Measurements from ENCODE around the gene KLRG1. TPM values are rescaled to one million over a fixed set of nuclear protein-coding genes. Genes with fewer than 3 reads are reported as not detected.

Gene KLRG1
- total RNA-seq, 2 experiments from 2014 or later, result 14.4 to 16.1 TPM

- Mint-ChIP-seq H3K4me1 (peaks cover 12% of the 10 kb centered on the region), H3K9me3 (no peaks in the 10 kb centered on the region), H3K27me3 (no peaks in the 10 kb centered on the region), H3K36me3 (peaks cover 3% of the 10 kb centered on the region), H3K4me3 (no peak overlapping the region), H3K27ac (no peak overlapping the region)
- POLR2A ChIA-PET, result interaction anchor here (0.7 kb wide), 1 partner anchor 44 kb away, joined by 4 read pairs; no protein-coding TSS in a partner anchor
- DNase-seq, result no peak
- no peak for ATAC-seq (ENCODE audit: low read depth)
These were observed 5.9 kb downstream of the KLRG1 start for GRCh38 chr12:8995021-8995775.

GRCh38 chr12:8996682-8997405, 7.5 kb downstream of the KLRG1 start:
- no peaks in the 10 kb centered on the region for H3K27me3 Mint-ChIP-seq
- H3K4me1 Mint-ChIP-seq, result peaks cover 12% of the 10 kb centered on the region
- peak; percentile 78 for ATAC-seq (ENCODE audit: low read depth)
- no peak overlapping the region for H3K4me3 Mint-ChIP-seq
- no peak overlapping the region for H3K27ac Mint-ChIP-seq
- H3K36me3 Mint-ChIP-seq, result peaks cover 3% of the 10 kb centered on the region
- H3K9me3 Mint-ChIP-seq, result no peaks in the 10 kb centered on the region
- POLR2A ChIA-PET, result no interaction called here
- DNase-seq, result no peak

- Mint-ChIP-seq H3K36me3 (peaks cover 3% of the 10 kb centered on the region), H3K4me3 (no peak overlapping the region), H3K4me1 (peaks cover 6% of the 10 kb centered on the region), H3K27me3 (no peaks in the 10 kb centered on the region), H3K9me3 (peaks cover 2% of the 10 kb centered on the region), H3K27ac (no peak overlapping the region)
- DNase-seq (no peak), ATAC-seq (ENCODE audit: low read depth) (no peak)
- POLR2A ChIA-PET, result no interaction called here
These were observed 11.9 kb downstream of the KLRG1 start for GRCh38 chr12:9001233-9001632.

- Mint-ChIP-seq H3K4me1 (peaks cover 2% of the 10 kb centered on the region), H3K36me3 (peaks cover 3% of the 10 kb centered on the region), H3K9me3 (peaks cover 2% of the 10 kb centered on the region), H3K4me3 (no peak overlapping the region), H3K27me3 (no peaks in the 10 kb centered on the region), H3K27ac (no peak overlapping the region)
- no peak for DNase-seq
- POLR2A ChIA-PET, result no interaction called here
- ATAC-seq (ENCODE audit: low read depth), result no peak
These were observed 13.0 kb downstream of the KLRG1 start for GRCh38 chr12:9002335-9002734.

- DNase-seq, result no peak
- H3K27me3 Mint-ChIP-seq, result no peaks in the 10 kb centered on the region
- no peak for ATAC-seq (ENCODE audit: low read depth)
- no peak overlapping the region for H3K4me3 Mint-ChIP-seq
- peaks cover 8% of the 10 kb centered on the region for H3K4me1 Mint-ChIP-seq
- POLR2A ChIA-PET, result interaction anchor here (1.3 kb wide), 1 partner anchor 10 kb away, joined by 4 read pairs; no protein-coding TSS in a partner anchor
- peaks cover 6% of the 10 kb centered on the region for H3K36me3 Mint-ChIP-seq
- H3K27ac Mint-ChIP-seq, result no peak overlapping the region
- peaks cover 2% of the 10 kb centered on the region for H3K9me3 Mint-ChIP-seq
These were observed 33.2 kb downstream of the KLRG1 start for GRCh38 chr12:9022592-9022991.

DNA sequence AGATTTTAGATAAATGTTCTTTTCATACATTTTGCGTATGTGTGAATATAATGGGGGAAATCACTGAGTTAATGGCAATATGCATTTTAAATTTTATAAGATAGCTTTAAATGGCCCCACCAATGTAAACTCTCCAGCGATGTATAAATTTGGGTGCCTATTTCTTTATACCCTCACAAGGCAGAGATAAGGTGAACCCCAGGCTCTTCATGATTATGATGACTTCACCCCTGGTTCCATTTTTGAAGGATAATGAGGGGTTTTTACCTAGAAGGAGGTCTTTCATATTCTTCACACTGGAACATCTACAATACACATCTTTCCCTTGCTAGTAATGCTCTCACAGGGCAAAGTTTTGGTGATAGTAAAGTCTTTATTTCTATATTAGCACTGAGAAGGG, 35.2 kb downstream of the KLRG1 start:
- POLR2A ChIA-PET, result interaction anchor here (1.6 to 1.7 kb wide), 2 partner anchors 73 to 75 kb away, joined by 3 to 8 read pairs; partner anchors contain the start of gene M6PR

GRCh38 chr12:9027161-9028059, 38.1 kb downstream of the KLRG1 start:
- Mint-ChIP-seq H3K36me3 (peaks cover 12% of the 10 kb centered on the region), H3K4me1 (peaks cover 15% of the 10 kb centered on the region), H3K4me3 (peak overlapping the region; percentile 36), H3K27me3 (no peaks in the 10 kb centered on the region), H3K9me3 (no peaks in the 10 kb centered on the region), H3K27ac (peak overlapping the region; percentile 87)
- DNase-seq, result peak; percentile 40
- ATAC-seq (ENCODE audit: low read depth), result no peak
- POLR2A ChIA-PET, result interaction anchor here (0.6 to 1.7 kb wide), 4 partner anchors 11 to 78 kb away, joined by 3 to 4 read pairs (median 4); partner anchors contain the start of gene M6PR

More for the DNA sequence above, 35.2 kb downstream of the KLRG1 start:
- no peak for ATAC-seq (ENCODE audit: low read depth)
- H3K9me3 Mint-ChIP-seq, result peaks cover 2% of the 10 kb centered on the region
- H3K36me3 Mint-ChIP-seq, result peaks cover 11% of the 10 kb centered on the region
- no peaks in the 10 kb centered on the region for H3K27me3 Mint-ChIP-seq
- no peak overlapping the region for H3K27ac Mint-ChIP-seq
- no peak overlapping the region for H3K4me3 Mint-ChIP-seq
- H3K4me1 Mint-ChIP-seq, result peaks cover 13% of the 10 kb centered on the region
- DNase-seq, result no peak

DNA sequence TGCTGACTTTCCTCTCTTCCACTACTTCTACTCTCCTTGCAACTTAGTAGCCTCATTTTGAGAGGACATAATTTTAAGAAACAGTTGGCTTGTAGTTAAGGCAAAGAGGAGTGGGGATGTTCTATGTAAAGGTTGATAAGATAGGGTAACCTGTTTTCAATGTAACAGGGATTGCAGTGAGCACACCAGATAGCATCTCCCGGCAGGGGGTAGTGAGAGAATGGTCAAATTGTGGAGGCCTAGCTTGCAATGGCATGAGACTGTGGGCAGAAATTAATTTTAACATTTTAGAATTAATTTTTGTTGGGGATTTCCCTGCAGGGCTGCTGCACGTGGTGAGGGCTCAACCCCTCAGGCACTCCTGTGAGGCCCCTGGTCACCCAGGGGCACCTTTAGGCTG, 41.4 kb downstream of the KLRG1 start:
- peaks cover 12% of the 10 kb centered on the region for H3K4me1 Mint-ChIP-seq
- POLR2A ChIA-PET, result interaction anchor here (1.0 to 1.8 kb wide), 2 partner anchors 81 to 333 kb away, joined by 3 to 6 read pairs; partner anchors contain the start of genes M6PR and RIMKLB
- no peak for DNase-seq
- H3K27ac Mint-ChIP-seq, result no peak overlapping the region
- no peaks in the 10 kb centered on the region for H3K27me3 Mint-ChIP-seq
- H3K9me3 Mint-ChIP-seq, result peaks cover 1% of the 10 kb centered on the region
- no peak for ATAC-seq (ENCODE audit: low read depth)
- H3K36me3 Mint-ChIP-seq, result peaks cover 12% of the 10 kb centered on the region
- no peak overlapping the region for H3K4me3 Mint-ChIP-seq

DNA sequence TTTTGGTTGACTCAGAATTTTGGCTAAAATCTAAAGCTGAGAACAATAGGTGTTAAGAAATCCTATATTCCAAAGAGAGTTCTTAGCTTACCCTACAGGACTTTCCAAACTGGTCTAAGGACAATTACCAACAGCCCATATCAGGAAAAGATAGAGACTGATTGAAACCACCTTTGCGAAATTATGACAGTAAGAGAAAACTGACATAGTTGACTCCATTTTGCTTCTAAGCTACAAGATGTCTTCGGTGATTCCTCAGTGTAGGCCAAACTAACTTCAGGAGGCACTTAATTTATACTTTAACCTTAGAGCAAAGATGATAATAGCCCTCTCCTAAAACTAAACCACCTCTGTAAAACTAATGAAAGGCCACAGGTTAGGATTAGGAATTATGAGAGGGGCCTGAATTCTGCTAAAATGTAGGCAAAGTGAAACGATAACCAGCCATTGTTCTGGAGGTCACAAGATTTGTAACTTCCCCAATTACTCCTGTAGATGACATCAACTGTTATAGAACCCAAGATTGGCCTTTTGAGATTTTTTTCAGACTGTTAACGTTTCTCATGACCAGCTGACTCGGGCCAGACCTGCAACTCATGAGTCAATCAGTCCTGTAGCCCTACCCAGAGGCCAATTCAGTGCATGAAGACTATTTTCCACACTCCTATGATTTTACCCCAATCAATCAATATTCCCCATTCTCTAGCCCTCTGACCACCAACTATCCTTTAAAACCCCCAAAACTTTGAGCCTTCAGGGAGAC, 43.0 kb downstream of the KLRG1 start:
- no peak overlapping the region for H3K4me3 Mint-ChIP-seq
- H3K27me3 Mint-ChIP-seq, result no peaks in the 10 kb centered on the region
- ATAC-seq (ENCODE audit: low read depth) (no peak), DNase-seq (no peak)
- peaks cover 12% of the 10 kb centered on the region for H3K36me3 Mint-ChIP-seq
- POLR2A ChIA-PET, result interaction anchor here (1.8 kb wide), 1 partner anchor 83 kb away, joined by 6 read pairs; the partner anchor contains the start of gene M6PR
- no peak overlapping the region for H3K27ac Mint-ChIP-seq
- peaks cover 1% of the 10 kb centered on the region for H3K9me3 Mint-ChIP-seq
- H3K4me1 Mint-ChIP-seq, result peaks cover 12% of the 10 kb centered on the region

GRCh38 chr12:9033265-9033887, 44.0 kb downstream of the KLRG1 start:
- DNase-seq (no peak), ATAC-seq (ENCODE audit: low read depth) (no peak)
- Mint-ChIP-seq H3K4me1 (peaks cover 5% of the 10 kb centered on the region), H3K27me3 (no peaks in the 10 kb centered on the region), H3K9me3 (peaks cover 1% of the 10 kb centered on the region), H3K4me3 (no peak overlapping the region), H3K36me3 (peaks cover 5% of the 10 kb centered on the region), H3K27ac (no peak overlapping the region)
- POLR2A ChIA-PET, result no interaction called here

DNA sequence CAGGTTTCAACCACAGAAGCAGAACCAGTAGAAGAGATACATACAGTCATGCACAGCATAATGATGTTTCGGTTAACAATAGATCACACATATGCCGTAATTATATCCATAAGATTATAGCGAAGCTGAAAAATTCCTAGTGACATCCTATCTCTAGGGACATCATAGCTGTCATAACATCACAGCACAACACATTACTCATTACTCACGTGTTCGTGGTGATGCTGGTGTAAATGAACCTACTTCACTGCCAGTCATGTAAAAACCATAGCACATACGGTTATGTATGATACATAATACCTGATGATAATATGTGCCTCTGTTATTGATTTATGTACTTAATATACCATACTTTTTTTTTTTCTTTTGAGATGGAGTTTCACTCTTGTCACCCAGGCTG, 44.7 kb downstream of the KLRG1 start:
- Mint-ChIP-seq H3K27ac (no peak overlapping the region), H3K4me3 (no peak overlapping the region), H3K27me3 (no peaks in the 10 kb centered on the region), H3K9me3 (peaks cover 1% of the 10 kb centered on the region), H3K36me3 (peaks cover 1% of the 10 kb centered on the region), H3K4me1 (peaks cover 5% of the 10 kb centered on the region)
- ATAC-seq (ENCODE audit: low read depth), result no peak
- POLR2A ChIA-PET, result no interaction called here
- DNase-seq, result no peak

- ATAC-seq (ENCODE audit: low read depth) (no peak), DNase-seq (no peak)
- peaks cover 1% of the 10 kb centered on the region for H3K9me3 Mint-ChIP-seq
- no peaks in the 10 kb centered on the region for H3K27me3 Mint-ChIP-seq
- peaks cover 10% of the 10 kb centered on the region for H3K4me1 Mint-ChIP-seq
- H3K27ac Mint-ChIP-seq, result no peak overlapping the region
- no peak overlapping the region for H3K4me3 Mint-ChIP-seq
- H3K36me3 Mint-ChIP-seq, result no peaks in the 10 kb centered on the region
- POLR2A ChIA-PET, result interaction anchor here (2.4 kb wide), 1 partner anchor 86 kb away, joined by 10 read pairs; the partner anchor contains the start of gene M6PR
These were observed 46.9 kb downstream of the KLRG1 start for GRCh38 chr12:9036227-9036626.

All from activated naive CD8-positive, alpha-beta T cell treated with anti-CD3 and anti-CD28 coated beads, Interleukin-2, amount 10 ng/mL, durations not matched to agents 7 days and 5 days (primary cell).